ENCODE data around the gene MYH11. TPM values are rescaled to one million over a fixed set of nuclear protein-coding genes. Genes with fewer than 3 reads are reported as not detected.

MYH11 gene
- total RNA-seq, 1 donor from 2014 or later = 0.31 TPM

- no peak overlapping the region for H3K27ac Mint-ChIP-seq
- DNase-seq (ENCODE audit: low spot score, unreplicated experiment) = no peak
- no peaks in the 10 kb centered on the region for H3K27me3 Mint-ChIP-seq
- no peaks in the 10 kb centered on the region for H3K9me3 Mint-ChIP-seq (ENCODE audit: low read depth)
- no peak for TF ChIP-seq CTCF (IDR thresholded peaks at IDR 0.05; ENCODE audit: unreplicated experiment)
- no peaks in the 10 kb centered on the region for H3K36me3 Mint-ChIP-seq (ENCODE audit: insufficient read depth)
- H3K4me1 Mint-ChIP-seq (ENCODE audit: low read depth) = peaks cover 14% of the 10 kb centered on the region
- H3K4me3 Mint-ChIP-seq (ENCODE audit: low read depth) = no peak overlapping the region
Measured at GRCh38 chr16:15891508-15891907, 34.7 kb upstream of the MYH11 start.

GRCh38 chr16:15888072-15888976, 31.5 kb upstream of the MYH11 start, which contains the start of gene CEP20:
TSS of gene CEP20 (minus strand) at chr16:15888603. CDS start at chr16:15888585, 18 bp downstream.
- Mint-ChIP-seq H3K27ac (peak within 1 kb of the TSS; percentile 98), H3K4me3 (ENCODE audit: low read depth) (peak within 1 kb of the TSS; percentile 100), H3K36me3 (ENCODE audit: insufficient read depth) (no peaks in the 10 kb centered on the region), H3K27me3 (no peaks in the 10 kb centered on the region), H3K9me3 (ENCODE audit: low read depth) (no peaks in the 10 kb centered on the region), H3K4me1 (ENCODE audit: low read depth) (peaks cover 21% of the 10 kb centered on the region)
- no peak for TF ChIP-seq CTCF (IDR thresholded peaks at IDR 0.05; ENCODE audit: unreplicated experiment)
- DNase-seq (ENCODE audit: low spot score, unreplicated experiment) = peak; percentile 96

GRCh38 chr16:15887283-15887682, 30.5 kb upstream of the MYH11 start:
- no peak for DNase-seq (ENCODE audit: low spot score, unreplicated experiment)
- H3K36me3 Mint-ChIP-seq (ENCODE audit: insufficient read depth) = peaks cover 2% of the 10 kb centered on the region
- peak overlapping the region; percentile 100 for H3K4me3 Mint-ChIP-seq (ENCODE audit: low read depth)
- TF ChIP-seq CTCF (IDR thresholded peaks at IDR 0.05; ENCODE audit: unreplicated experiment) = no peak
- no peaks in the 10 kb centered on the region for H3K27me3 Mint-ChIP-seq
- peaks cover 21% of the 10 kb centered on the region for H3K4me1 Mint-ChIP-seq (ENCODE audit: low read depth)
- peak overlapping the region; percentile 98 for H3K27ac Mint-ChIP-seq
- no peaks in the 10 kb centered on the region for H3K9me3 Mint-ChIP-seq (ENCODE audit: low read depth)

- Mint-ChIP-seq H3K4me1 (ENCODE audit: low read depth) (peaks cover 21% of the 10 kb centered on the region), H3K9me3 (ENCODE audit: low read depth) (no peaks in the 10 kb centered on the region), H3K36me3 (ENCODE audit: insufficient read depth) (peaks cover 3% of the 10 kb centered on the region), H3K27me3 (no peaks in the 10 kb centered on the region), H3K27ac (no peak overlapping the region), H3K4me3 (ENCODE audit: low read depth) (peak overlapping the region; percentile 60)
- DNase-seq (ENCODE audit: low spot score, unreplicated experiment) = no peak
- TF ChIP-seq CTCF (IDR thresholded peaks at IDR 0.05; ENCODE audit: unreplicated experiment) = no peak
Measured at GRCh38 chr16:15886078-15886477, 29.2 kb upstream of the MYH11 start.

GRCh38 chr16:15885560-15886001, 28.8 kb upstream of the MYH11 start:
- Mint-ChIP-seq H3K36me3 (ENCODE audit: insufficient read depth) (peaks cover 3% of the 10 kb centered on the region), H3K27me3 (no peaks in the 10 kb centered on the region), H3K4me3 (ENCODE audit: low read depth) (peak overlapping the region; percentile 60), H3K27ac (no peak overlapping the region), H3K4me1 (ENCODE audit: low read depth) (peaks cover 21% of the 10 kb centered on the region), H3K9me3 (ENCODE audit: low read depth) (no peaks in the 10 kb centered on the region)
- DNase-seq (ENCODE audit: low spot score, unreplicated experiment) = no peak
- TF ChIP-seq CTCF (IDR thresholded peaks at IDR 0.05; ENCODE audit: unreplicated experiment) = no peak
